T-helper 22 cell (primary cell): ENCODE measurements around the gene CCL27.
A peak's percentile ranks its signal among the peaks of the same experiment; 100 is the strongest.
"Not testable (repeated sequence)": the region's sequence is repeated elsewhere in the genome, so short reads cannot be mapped to it uniquely, and the experiment has no call there.

Experiments
- DNase-seq: peaks from one replicate; pipeline ENCODE4 v3.0.0-alpha.2; 2020; ENCODE audit warnings: low read depth

The CCL27 gene

DNA sequence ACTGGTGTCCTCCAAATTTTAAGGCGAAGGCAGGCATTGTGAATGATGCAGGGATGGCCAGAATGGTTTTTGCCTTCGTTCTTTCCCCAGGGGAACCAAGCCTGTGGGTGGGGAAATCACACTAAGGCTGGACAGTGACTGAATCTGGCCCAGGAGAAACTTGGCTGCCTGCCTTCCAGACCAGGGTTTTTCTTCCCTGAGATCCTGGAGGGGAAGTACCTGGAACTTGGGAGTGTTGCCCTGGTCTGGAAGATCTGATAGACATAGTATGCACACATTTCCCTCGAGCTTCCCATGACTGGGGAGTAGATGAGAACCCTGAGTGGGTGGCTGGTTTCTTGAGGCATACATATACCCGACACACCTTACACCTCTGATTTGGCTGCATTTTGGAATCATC is 11.1 kb downstream of the CCL27 start:
- no peak for DNase-seq

DNA sequence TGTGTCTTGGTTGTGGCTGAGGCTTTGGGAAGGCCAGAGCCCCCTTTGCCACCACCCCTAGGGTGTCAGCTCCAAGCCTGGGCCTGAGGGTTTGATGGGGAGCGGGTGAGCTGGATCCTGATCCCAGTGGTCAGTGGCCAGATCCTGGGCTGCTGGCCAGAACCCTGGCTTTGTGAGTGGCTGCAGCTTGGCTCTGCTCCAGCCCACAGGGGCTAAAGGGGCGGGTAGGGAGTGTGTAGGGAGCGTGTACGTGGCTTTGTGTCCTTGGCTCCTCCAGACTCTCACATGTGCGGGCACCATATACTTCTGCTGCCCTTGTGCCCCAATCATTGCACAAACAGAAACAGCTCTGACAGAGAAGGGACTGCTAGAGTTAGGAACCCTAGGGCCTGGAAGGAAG is 11.6 kb downstream of the CCL27 start:
- no peak for DNase-seq

DNA sequence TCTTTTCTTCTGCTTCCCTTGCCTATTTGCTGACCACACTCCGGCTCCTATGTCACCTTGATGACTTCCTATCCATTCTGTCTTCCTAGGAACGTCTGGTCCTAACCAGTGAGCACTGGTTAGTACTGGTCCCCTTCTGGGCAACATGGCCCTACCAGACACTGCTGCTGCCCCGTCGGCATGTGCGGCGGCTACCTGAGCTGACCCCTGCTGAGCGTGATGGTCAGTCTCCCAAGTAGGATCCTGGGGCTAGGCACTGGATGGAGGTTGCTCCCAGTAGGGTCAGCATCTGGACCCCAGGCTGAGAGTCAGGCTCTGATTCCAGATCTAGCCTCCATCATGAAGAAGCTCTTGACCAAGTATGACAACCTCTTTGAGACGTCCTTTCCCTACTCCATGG is 13.8 kb downstream of the CCL27 start:
- no peak for DNase-seq

DNA sequence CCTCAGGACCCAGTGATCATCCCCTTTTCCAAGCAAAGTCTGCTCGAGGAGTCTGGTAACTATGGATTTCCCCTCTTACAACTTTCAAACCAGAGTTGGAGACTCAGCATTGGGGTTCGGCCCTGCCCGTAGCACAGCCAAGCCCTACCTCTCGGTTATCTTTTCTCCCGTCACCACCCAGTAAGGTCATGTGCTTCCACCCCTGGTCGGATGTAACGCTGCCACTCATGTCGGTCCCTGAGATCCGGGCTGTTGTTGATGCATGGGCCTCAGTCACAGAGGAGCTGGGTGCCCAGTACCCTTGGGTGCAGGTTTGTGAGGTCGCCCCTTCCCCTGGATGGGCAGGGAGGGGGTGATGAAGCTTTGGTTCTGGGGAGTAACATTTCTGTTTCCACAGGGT is 14.8 kb downstream of the CCL27 start:
- no peak for DNase-seq

DNA sequence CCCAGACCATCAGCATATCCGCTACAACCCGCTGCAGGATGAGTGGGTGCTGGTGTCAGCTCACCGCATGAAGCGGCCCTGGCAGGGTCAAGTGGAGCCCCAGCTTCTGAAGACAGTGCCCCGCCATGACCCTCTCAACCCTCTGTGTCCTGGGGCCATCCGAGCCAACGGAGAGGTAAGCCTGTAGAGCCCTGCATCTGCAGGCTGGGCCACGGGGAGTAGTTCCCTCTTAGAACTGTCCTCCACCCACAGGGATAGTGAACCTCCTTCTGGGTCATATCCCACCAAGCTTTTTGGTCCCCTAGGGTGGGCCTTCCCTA is 15.4 kb downstream of the CCL27 start:
- no peak for DNase-seq

DNA sequence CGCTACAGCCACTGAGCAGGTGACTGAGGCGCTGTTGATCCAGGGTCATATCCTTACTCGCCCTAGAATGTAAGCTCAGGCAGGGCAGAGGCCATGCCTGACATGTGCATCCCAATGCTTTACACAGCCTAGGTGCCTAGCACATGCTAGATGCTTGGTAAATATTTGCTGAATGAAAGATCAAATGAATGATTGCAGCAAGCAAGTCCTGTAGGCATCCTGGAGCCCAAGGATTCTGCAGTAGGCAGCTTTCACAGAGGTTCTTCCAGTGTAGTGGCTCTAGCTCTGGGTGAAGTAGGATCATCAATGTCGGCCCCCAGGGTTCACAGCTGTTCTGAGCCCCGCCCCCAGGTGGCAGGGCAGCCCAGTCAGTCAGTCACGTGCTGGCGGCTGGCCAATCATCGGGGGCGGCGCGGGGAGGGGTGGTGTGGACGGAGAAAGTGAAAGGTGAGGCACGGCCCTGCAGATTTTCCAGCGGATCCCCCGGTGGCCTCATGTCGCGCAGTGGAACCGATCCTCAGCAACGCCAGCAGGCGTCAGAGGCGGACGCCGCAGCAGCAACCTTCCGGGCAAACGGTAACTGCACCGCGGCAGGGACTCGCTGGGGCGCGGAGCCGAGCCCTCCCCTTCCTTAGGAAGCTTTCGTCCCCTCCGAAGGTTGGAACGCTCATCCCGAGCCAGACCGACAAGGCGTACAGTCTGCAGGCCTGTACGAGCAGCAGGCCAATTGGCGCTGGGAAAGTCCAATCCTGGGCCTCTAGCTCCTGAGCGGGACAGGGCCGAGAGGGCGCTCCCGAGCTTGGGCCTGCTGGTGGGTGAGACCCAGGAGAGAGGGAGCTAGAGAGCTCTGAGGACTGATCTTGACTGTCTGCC is 16.0 kb downstream of the CCL27 start, which contains the start of gene GALT:
Gene GALT, plus strand, starts transcription at position 465 of the 873 bp plus-strand sequence. Its CDS starts 30 bp downstream, at position 495.
- DNase-seq = peak; percentile 94

DNA sequence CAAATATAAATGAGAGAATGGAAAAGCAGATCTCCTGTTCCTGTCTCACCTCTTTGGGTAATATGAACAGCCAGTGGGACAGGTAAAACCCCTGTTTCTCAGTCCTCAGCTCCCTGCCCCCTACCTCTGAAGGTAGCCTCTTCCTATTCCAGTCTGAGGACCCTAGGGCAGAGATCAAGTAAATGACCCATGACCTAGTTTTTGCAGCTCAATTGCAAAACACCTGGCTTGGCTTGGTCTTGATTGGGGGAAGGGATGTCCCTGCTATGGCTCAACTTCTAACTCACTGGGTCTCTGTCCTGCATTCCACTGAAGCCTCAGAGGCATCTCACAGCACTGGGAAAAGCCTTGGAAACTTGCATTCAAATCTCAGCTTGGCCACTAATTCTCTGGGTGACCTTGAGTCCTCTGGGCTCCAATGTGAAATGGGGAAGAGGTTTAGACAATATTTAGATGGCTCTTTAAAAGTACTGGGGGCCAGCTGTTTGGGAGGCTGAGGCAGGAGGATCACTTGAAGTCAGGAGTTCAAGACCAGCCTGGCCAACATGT is 17.6 kb downstream of the CCL27 start:
- DNase-seq = no peak

DNA sequence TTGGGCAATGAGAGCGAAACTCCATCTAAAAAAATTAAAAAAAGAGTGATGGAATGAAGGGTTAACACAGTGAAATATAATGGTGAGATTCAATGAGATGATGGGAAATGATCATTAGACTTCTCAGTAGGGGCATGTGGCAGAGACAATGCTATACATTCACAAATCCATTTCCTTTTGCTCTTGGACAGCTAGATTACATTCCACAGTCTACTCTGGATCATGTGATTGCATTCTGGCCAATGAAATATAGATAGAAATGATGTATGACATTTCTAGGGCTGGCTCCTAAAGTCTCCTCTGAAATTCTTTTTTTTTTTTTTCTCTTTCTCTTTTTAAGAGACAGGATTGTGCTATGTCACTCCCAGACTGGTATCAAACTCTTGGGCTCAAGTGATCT is 19.8 kb downstream of the CCL27 start:
- no peak for DNase-seq

DNA sequence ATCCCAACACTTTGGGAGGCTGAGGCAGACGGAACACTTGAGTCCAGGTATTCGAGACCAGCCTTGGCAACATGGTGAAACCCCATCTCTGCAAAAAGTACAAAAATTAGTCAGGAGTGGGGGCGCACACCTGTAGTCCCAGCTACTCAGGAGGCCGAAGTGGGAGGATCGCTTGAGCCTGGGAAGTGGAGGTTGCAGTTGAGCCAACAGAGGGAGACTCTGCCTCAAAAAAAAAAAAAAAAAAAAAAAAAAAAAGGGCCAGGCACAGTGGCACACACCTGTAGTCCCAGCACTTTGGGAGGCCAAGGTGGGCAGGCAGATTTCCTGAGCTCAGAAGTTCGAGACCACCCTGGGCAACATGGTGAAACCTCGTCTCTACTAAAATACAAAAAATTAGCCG is 23.1 kb downstream of the CCL27 start:
- DNase-seq = not testable (repeated sequence)

DNA sequence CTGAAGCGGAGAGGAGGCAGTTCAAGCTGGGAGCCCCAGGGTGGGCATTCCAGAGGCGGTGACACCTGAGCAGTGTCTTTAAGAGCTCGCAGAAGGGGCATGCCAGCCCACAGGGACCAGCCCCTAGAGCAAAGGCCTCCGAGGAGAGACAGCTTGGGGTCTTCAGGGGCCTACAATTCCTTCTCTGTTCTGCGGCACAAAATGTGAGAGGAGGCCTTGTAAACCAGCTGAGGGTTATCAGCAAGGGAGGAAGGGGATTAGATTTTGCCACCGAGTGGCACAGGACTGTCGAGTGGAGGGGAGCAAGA is 24.4 kb downstream of the CCL27 start:
- no peak for DNase-seq

DNA sequence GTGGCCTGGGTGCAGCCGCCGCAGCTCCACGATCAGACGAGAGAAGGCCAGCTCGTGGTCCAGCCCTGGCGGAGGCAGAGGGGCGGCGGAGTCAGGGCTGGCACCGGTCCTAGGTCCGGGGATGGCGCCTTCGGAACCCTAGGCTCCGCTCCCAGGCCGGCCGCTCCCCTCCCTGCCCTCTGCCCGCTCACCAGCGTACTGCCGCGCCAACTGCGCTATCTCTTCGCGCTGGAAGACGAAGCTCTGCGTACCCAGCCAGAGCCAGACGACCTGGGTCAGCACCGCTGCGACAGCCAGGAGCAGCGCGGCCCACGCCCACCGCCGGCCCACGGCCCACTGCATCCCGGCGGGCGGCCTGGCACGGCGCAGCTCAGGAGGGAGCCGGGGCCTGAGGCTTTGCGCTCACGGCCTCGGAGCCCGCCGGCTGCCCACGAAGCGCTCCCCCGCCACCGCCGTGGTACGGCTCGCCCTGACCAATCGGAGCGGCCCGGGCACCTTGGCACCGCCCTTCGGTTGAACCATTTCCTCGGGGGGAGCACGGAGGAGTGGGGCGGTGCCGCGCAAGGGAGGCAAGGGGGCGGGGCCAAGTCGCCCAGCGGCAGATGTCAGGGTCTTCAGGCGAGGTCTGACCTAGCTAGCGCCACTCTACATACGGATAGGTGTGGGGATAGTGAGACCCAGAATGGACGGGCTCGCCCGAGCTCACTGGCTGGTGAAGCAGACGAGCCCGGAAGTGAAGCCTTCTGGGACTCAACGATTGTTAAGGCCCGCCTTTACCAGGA is 24.9 kb downstream of the CCL27 start, which contains the start of gene SIGMAR1:
Gene SIGMAR1, minus strand, starts transcription at position 432 of the 782 bp plus-strand sequence. Its CDS starts 90 bp downstream, at position 342.
- DNase-seq = peak; percentile 85

DNA sequence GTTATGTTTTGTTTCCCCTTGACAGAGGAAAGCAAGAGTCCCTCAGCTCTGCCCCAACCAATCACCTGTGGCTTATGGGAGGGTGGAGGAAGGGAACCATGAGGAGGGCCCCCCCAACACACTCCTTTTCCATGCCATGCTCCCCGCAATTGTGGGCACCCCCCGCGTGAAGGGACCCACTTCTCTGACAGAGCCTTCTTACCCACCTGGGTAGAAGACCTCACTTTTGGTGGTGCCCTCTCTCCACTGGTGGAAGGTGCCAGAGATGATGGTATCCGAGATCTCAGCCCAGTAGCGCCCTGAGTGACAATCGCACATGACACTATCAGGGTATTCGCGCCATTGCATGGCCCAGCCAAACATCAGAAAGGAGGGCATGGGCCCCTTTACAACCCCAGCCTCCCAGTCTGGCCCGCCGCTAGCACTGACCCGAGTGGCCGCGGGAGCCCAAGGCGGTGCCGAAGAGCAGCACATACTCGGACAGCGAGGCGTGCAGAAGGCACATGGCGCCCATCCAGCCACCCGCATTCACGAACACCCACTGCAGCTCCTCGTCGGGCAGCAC is 25.6 kb downstream of the CCL27 start:
- no peak for DNase-seq

DNA sequence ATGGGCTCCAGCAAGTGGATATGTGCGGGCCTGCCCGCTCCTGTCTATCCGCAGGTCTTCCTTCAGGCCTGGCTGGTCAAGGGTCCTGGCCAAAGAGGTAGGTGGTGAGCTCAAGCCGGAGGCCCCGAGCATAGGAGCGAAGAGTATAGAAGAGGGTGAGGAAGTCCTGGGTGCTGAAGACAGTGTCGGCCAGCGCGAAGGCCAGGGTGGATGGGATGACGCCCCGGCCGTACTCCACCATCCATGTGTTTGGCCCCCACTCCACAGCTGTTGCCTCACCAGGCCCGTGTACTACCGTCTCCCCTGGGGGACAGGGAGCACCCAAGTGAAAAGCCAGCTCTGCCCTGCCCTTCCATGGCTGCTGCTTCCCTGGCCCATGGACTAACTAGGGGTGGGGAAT is 26.9 kb downstream of the CCL27 start:
- DNase-seq = no peak

DNA sequence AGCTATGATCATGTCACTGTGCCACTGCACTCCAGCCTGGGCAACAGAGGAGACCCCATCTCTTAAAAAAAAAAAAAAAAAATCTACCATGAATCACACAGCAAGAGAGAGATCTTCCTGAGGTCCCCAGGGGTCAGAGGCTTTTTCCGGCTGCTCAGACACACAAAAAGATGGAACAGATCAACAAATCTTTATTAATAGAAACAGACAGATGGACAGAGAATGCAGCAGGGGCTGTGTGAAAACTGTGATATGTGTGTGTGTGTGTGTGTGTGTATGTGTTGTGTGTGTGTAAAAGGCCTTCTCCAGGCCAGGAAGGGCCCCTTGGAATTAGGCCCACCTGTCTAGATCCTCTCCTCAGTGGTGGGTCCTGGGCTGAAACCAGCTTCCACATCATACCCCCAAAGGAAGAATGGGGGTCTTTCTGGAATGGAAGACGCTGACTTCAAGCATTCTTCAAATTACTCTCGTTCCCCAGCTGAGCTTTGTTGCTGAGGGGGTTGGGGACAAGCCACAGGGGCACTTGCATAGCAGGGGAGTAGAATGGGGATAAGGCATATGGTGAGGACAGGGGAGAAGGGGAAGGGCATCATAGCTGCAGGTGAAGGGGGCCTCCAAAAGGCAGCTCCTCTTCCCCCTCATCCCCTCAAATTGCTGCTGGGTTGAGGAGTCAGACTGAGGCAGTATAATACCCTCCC is 27.8 kb downstream of the CCL27 start:
- no peak for DNase-seq

DNA sequence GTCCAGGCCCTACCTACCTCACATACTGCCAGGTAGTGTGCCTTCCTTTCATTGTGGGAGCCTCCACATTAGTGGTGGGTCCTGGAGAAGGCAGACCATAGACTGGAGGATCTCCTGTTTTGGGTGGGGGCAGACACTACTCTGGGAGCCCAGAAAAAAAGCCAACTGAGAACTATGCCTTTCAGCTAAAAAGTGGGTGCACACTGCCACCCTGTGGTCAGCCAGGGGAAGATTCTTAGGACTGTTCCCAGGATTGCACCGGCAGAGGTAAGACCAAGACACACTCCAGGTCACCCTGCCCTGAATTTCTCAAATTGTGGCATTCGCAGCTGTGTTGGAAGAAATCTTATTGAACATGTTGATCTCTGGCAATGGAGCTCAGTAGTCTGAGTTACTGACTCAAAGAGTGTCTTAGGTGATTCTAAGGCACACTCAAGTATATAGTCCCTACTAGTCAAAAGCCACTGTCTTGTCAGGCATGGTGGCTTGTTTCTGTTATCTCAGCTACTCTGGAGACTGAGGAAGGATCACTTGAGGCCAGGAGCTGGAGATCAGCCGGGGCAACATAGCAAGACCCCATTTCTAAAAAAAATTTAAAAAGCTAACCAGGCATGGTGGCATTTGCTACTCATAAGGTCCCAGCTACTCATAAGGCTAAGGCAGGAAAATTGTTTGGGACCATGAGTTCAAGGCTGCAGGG is 28.5 kb downstream of the CCL27 start:
- DNase-seq = peak; percentile 51

DNA sequence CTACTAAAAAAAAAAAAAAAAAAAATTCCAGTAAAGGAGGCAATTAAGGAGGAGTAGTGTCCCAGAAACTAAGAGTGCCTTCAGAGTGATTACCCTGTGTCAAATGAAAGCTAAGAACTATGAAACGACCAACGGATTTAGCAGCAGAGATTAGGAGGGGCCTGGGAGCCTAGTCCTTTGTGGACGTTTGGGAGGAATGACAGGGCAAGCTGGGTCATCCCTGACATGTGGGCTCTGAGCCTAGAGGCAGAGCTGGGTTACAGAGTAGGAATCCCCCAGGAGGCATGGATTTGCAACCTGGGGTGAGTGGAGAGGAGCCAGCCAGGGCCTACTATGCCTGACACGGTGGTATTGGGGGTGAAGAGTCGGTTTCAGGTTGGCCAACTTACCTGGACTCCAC is 29.3 kb downstream of the CCL27 start:
- no peak for DNase-seq

DNA sequence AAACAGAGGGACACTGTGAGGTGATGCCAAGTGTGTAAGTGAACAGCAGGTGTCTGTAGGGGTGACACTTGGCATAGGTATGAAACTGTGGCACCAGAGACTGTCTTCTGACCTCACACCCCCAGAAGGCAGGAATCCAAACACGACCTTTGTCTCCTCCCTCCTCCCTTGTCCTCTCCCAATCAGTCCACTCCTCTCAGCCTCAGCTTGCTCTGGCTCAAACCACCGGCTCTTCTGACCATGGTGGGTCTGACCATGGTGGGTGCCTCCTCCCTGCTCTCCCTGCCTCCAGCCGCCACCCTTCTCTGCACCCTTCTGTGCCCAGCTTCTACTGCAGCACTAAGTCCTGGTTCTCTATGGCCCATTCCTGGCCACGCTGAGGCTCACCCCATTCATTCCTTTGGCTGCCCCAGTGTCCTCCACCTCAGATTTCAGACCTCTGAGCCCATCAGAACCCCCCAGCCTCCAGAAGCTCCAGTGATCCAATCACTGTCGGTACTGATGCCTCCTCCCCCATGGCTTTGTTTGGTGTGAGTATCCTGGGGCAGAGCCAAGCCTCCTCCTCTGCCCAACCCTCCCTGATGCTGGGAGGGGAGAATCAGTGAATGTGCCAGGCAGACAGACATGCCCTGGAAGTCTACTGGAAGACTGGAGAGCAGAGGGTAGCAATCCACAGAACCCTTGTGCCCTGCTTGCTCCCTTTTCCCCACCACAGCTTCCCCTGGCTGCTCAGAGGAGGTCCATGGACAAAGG is 31.9 kb downstream of the CCL27 start:
- no peak for DNase-seq

DNA sequence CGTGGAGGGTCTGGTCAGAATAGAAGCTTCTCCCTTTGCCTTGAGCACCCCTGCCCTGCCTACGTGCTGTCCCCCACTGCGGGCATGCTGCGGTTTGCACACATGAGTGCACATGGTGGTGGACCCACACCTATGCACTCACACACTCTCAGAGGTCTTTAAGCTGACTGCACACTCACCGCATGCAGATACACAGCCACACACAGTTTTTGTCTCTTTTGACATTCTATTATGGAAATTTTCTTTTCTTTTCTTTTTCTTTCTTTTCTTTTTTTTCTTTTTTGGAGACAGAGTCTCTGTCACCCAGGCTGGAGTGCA is 33.0 kb downstream of the CCL27 start:
- DNase-seq = no peak

DNA sequence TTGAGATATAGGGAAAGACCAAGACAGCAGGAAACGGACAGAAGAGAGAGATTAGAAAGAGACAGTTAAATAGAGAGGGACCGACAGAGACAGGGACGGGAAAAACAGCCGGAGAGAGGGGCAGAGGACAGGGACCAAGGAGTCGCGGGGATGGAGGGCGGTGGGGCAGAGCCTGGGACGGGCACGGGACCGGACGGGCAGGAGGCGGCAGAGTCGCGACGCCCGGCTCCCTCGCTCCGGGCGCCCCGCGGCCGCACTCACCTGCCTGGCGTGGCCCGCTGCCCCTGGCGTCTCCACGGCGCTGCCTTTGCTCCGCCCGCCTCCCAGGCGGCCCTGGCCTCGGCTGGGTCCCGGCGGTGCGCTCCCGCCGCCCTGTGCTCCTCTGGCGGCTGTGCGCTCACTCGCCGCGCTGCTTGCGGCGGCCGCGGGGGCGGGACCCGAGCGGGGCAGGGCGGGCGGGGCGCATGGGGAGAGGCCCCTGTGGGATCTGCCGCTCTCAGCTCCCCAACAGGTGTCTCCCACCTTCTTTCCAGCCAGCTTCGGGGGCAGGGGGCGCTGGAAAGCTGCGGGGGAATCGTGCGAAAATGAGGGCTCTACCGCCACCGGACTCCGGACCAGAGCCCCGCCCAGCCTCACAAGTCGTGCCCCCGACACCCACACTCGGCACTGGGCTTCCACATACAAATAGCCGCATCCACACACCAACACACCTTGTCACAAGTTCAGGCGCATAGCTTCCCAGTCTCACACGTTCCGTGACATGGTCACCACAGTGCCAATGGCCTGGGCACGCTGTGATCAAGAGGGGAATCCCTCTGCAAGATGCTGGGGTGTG is 33.6 kb downstream of the CCL27 start, which contains the start of gene ARID3C:
Gene ARID3C, minus strand, starts transcription at position 411 of the 835 bp plus-strand sequence. CDS start 1,052 bp downstream, outside the sequence.
- DNase-seq = peak; percentile 22
